Measurements from ENCODE around the gene ADAMTS9.

Gene ADAMTS9

GRCh38 chr3:64473466-64473865 is 214.3 kb downstream of the ADAMTS9 start:
- no peak for DNase-seq

- no peak for DNase-seq
Observed at GRCh38 chr3:64470436-64470835, 217.4 kb downstream of the ADAMTS9 start.

- DNase-seq = no peak
Observed at GRCh38 chr3:64467255-64467944, 220.4 kb downstream of the ADAMTS9 start.
